Chondrocyte (in vitro differentiated cells): Measurements from ENCODE around the gene TSPAN6. TPM values are rescaled to one million over a fixed set of nuclear protein-coding genes. Genes with fewer than 3 reads are reported as not detected.
A peak's percentile ranks its signal among the peaks of the same experiment; 100 is the strongest.

Experiments
- DNase-seq: peaks from one replicate; pipeline ENCODE4 v3.0.0; 2021; ENCODE audit warnings: mixed read lengths, low spot score
- H3K27ac Mint-ChIP-seq: one replicate; pipeline ENCODE4 v1.8.0; 2021; ENCODE audit warnings: mild to moderate bottlenecking, moderate library complexity, mixed read lengths; ENCODE audit not compliant: unreplicated experiment
- H3K27me3 Mint-ChIP-seq: 2 replicates; pipeline ENCODE4 v1.8.0; 2021; ENCODE audit warnings: low read depth, mixed read lengths
- H3K36me3 Mint-ChIP-seq: 2 replicates; pipeline ENCODE4 v1.8.0; 2021; ENCODE audit warnings: low read depth, mixed read lengths
- H3K4me1 Mint-ChIP-seq: 2 replicates; pipeline ENCODE4 v1.8.0; 2021; ENCODE audit warnings: low read depth, mild to moderate bottlenecking, mixed read lengths
- H3K4me3 Mint-ChIP-seq: one replicate; pipeline ENCODE4 v1.8.0; 2021; ENCODE audit warnings: mild to moderate bottlenecking, moderate library complexity, mixed read lengths; ENCODE audit not compliant: unreplicated experiment
- H3K9me3 Mint-ChIP-seq: 2 replicates; pipeline ENCODE4 v1.8.0; 2021; ENCODE audit warnings: low read depth, mixed read lengths
- CTCF ChIP-seq: fragments of 200-600 bp; sonication (generic); IDR thresholded peaks from 2 replicates; pipeline ENCODE4 v1.5.0; 2021; ENCODE audit warnings: antibody characterized with exemption, mild to moderate bottlenecking, moderate library complexity
- total RNA-seq: library from RNA; stranded (reverse); gene quantifications from 3 replicates; pipeline ENCODE4 v1.2.1, GENCODE V29; 2021

TSPAN6 gene
- total RNA-seq, 1 donor from 2014 or later: 18.6 TPM

GRCh38 chrX:100642290-100642689 lies 5.7 kb upstream of the TSPAN6 start:
- no peak overlapping the region for H3K27ac Mint-ChIP-seq
- H3K9me3 Mint-ChIP-seq: peaks cover 6% of the 10 kb centered on the region
- no peak for TF ChIP-seq CTCF
- H3K36me3 Mint-ChIP-seq: no peaks in the 10 kb centered on the region
- H3K4me1 Mint-ChIP-seq: peaks cover 46% of the 10 kb centered on the region
- H3K4me3 Mint-ChIP-seq: no peak overlapping the region
- H3K27me3 Mint-ChIP-seq: no peaks in the 10 kb centered on the region
- DNase-seq: no peak

- Mint-ChIP-seq H3K4me3 (peak overlapping the region; percentile 95), H3K9me3 (peaks cover 3% of the 10 kb centered on the region), H3K36me3 (no peaks in the 10 kb centered on the region), H3K27ac (no peak overlapping the region), H3K27me3 (no peaks in the 10 kb centered on the region), H3K4me1 (peaks cover 21% of the 10 kb centered on the region)
- no peak for TF ChIP-seq CTCF
- no peak for DNase-seq
Measured at GRCh38 chrX:100635989-100636320, 651 bp downstream of the TSPAN6 start.

GRCh38 chrX:100635040-100635439 lies 1.6 kb downstream of the TSPAN6 start:
- no peaks in the 10 kb centered on the region for H3K9me3 Mint-ChIP-seq
- TF ChIP-seq CTCF: no peak
- DNase-seq: no peak
- H3K36me3 Mint-ChIP-seq: peaks cover 4% of the 10 kb centered on the region
- H3K27ac Mint-ChIP-seq: no peak overlapping the region
- H3K4me3 Mint-ChIP-seq: no peak overlapping the region
- H3K4me1 Mint-ChIP-seq: peaks cover 21% of the 10 kb centered on the region
- no peaks in the 10 kb centered on the region for H3K27me3 Mint-ChIP-seq

- DNase-seq: no peak
Measured at GRCh38 chrX:100625985-100626491, 10.6 kb downstream of the TSPAN6 start.

GRCh38 chrX:100623001-100623400 lies 13.6 kb downstream of the TSPAN6 start:
- DNase-seq: no peak
- no peak overlapping the region for H3K4me3 Mint-ChIP-seq
- H3K27me3 Mint-ChIP-seq: no peaks in the 10 kb centered on the region
- TF ChIP-seq CTCF: no peak
- H3K4me1 Mint-ChIP-seq: no peaks in the 10 kb centered on the region
- H3K9me3 Mint-ChIP-seq: no peaks in the 10 kb centered on the region
- H3K36me3 Mint-ChIP-seq: no peaks in the 10 kb centered on the region
- no peak overlapping the region for H3K27ac Mint-ChIP-seq

More at GRCh38 chrX:100625985-100626491, 10.6 kb downstream of the TSPAN6 start:
- Mint-ChIP-seq H3K27ac (no peak overlapping the region), H3K4me1 (no peaks in the 10 kb centered on the region), H3K36me3 (peaks cover 4% of the 10 kb centered on the region), H3K27me3 (no peaks in the 10 kb centered on the region), H3K4me3 (no peak overlapping the region), H3K9me3 (no peaks in the 10 kb centered on the region)
- TF ChIP-seq CTCF: no peak
